A172 (cell line): Measurements from ENCODE around the gene CBX6. TPM values are rescaled to one million over a fixed set of nuclear protein-coding genes. Genes with fewer than 3 reads are reported as not detected.
"Not testable (repeated sequence)": the region's sequence is repeated elsewhere in the genome, so short reads cannot be mapped to it uniquely, and the experiment has no call there.

ENCODE experiments used
- DNase-seq: peaks from one replicate; pipeline ENCODE4 v3.0.0-alpha.2; 2015; ENCODE audit warnings: low spot score
- total RNA-seq: library from RNA; depleted of rRNA; stranded (reverse); fragments of >200 nt; shearing (Covaris generic); gene quantifications from 2 replicates; pipeline ENCODE4 v1.2.3, GENCODE V29; 2014

The CBX6 gene
- total RNA-seq, 1 experiment from 2014 or later, result 20.9 TPM

DNA sequence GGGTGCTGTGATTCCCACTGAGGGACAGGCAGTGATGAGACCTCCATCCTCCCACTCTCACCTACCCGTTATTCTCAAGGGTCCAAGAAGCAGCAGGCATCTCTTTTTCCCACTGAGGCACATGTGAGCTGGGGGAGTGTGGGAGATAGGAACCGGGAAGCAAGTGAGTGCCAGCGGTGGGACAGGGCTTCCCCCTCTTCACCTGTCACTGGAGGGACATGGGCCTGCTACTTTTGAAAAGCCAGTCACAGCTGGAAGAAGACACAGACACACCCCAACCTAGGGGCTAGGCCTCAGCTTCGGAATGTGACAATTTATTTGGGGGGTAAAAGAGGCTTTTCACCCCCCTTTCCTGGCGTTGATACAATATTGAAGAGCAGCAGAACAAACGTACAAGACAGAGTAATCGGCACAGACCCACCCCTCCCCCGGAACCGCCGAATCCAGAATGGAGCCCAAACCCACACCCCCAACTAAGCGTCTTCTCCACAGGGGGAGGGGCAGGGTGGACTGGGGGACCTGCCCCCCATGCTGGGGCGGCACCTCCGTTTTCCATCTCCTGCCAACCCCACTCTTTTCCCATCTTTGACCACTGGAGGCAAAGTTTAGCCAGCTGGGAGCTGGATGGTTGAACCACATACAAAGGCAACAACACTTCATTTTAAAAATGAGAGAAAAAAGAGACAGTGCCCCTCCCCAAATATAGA is 10.7 kb downstream of the CBX6 start:
- no peak for DNase-seq

DNA sequence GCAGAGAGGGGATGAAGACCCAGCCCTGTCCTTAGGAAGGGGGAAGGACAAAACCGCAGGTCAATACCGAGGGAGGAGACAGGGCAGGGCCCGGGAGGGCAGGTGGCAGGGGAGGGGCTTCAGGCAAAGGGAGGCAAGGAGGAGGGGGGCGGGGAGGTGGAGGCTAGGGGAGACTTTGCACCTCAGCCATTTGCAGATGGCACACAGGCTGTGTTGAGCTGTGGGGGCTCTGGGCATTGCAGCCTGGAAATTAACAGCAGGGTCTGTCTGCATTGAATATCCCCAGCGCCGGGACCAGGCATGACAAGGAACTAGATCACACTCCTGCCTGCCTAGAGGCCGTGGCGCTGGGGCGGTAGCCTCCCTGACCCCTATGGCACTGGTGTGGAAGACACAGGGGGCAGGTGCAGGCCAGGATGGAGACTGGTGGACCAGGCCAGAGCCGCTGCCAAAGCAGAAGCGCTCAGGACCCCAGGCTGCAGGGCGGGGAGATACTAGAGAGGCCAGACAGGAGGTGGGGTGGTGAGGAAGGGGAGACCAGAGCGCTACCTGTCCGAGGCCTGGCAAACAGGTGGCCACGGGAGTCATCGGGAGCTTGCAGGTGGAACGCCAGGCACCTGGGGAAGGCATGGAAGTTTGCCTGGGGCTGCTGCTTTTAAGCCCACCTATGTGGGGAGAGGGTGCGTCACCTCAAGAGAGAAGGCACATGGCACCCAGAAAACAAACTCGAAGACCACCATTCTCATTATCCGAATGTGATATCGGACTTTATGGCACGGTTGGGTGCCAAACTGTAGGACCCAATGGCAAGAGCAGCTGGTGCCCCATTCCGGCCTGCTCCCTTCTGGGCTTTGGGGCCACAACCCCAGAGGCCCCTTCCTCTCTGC is 11.5 kb downstream of the CBX6 start:
- DNase-seq, result no peak

DNA sequence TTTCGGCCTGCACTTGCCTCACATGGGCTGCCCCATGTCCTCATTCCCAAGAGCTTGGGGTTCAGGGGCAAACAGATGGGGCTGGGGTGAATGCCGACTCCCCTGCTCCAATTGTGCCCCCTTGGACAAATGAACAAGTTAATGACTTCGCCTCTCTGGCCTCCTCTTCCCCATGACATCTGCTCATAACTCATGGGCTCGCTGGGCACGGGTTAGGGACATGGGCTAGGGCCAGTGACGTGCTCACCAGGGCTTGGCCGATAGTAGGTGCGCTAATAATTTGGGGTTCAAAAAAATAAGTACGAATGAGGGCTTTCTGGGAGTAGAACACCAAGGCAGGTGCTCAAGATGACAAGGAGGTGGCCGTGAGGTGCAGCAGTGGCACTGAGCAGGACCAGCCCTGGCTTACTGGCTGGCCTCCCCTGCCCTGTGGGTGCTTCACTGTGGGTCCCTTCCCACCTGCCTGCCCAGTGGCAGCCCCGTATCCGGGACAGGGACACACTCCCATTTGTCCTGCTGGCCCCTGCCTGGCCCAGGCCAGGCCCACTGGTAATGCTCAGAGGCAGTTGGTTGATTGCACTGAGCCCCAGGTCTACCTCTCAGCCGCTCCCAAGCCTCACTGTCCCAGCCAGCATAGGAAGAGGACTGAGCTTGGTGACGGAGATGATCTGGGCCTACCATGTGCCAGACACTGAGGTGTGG is 12.3 kb downstream of the CBX6 start:
- no peak for DNase-seq

DNA sequence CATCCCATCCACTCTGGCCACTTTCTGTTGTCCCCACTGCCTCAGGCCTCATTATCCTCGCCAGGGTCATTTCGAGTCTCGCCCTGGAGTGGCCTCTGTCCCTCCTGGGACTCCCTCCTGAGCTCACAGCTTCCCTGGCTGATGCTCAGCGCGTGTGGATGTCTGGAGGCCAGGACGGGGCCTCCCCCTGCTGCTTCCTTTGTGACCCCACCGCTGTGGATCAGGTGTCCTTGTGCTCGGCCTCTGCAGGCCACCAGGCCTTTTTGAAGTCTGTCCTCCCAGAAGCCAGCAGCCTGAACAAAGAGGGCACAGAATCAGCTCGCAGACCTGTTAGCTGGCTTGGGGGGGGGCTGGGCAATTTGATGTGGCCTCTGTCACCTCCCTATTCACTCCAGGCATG is 13.5 kb downstream of the CBX6 start:
- no peak for DNase-seq

DNA sequence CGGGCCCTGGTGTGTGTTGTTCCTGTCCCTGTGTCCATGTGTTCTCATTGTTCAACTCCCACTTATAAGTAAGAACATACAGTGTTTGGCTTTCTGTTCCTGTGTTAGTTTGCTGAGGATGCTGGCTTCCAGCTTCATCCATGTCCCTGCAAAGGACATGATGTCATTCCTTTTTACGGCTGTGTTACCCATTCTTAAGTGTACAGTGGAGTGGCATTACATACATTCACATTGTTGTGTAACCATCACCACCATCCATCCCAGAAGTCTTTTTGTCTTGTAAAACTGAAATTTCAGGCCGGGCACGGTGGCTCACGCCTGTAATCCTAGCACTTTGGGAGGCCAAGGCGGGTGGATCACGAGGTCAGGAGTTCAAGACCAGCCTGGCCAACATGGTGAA is 17.5 kb downstream of the CBX6 start:
- DNase-seq, result not testable (repeated sequence)

DNA sequence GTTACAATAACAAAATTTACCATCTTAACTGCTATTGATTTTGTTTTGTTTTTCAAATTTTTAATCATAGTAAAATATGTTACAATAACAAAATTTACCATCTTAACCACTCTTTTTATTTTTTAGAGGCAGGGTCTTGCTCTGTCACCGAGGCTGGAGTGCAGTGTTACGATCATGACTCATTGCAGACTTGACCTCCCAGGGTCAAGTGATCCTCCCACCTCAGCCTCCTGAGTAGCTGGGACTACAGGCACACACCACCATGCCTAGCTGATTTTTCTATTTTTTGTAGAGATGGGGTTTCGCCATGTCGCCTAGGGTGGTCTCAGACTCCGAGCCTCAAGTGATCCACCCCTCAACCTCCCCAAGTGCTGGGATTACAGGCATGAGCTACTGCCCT is 18.1 kb downstream of the CBX6 start:
- not testable (repeated sequence) for DNase-seq

DNA sequence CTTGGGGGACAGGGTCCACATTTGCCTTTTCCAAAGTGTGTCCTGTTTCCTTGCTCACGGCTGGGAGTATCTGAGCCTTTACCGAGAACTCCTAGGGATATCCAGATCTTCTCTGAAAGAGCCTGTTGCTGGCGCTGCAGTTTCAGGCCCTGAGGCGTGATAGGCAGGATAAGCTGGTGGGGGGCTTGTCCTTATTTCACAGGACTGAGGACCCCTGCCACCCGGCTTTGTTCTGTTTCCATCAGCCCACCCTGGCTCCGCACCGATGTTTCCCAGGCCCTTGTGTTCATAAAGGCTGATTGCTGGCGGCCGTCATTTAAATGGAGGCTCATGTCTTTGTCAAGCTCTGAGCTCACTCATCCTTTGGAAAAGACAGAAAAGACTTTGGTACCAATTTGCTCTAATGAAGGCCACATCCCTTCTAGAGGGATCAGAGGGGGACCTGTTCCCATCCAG is 18.8 kb downstream of the CBX6 start:
- no peak for DNase-seq

DNA sequence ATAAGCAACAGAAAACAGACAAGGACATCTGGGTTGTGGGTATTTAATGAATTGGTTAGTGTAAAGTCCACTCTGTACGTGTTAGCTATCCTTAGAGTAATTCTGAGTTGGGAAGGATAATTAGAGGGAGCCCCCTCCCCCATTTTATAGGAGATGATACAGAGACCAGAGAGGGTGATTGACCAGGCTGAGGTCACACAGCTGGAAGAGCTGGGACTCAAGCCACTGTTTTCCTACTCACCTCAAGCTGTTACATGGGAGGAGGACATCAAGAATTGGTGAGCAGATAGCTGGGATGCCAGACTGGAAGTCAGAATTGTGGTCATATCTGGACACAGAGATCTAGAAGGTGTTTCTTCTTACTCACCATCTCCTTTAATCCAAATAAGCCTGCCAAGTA is 19.5 kb downstream of the CBX6 start:
- no peak for DNase-seq

DNA sequence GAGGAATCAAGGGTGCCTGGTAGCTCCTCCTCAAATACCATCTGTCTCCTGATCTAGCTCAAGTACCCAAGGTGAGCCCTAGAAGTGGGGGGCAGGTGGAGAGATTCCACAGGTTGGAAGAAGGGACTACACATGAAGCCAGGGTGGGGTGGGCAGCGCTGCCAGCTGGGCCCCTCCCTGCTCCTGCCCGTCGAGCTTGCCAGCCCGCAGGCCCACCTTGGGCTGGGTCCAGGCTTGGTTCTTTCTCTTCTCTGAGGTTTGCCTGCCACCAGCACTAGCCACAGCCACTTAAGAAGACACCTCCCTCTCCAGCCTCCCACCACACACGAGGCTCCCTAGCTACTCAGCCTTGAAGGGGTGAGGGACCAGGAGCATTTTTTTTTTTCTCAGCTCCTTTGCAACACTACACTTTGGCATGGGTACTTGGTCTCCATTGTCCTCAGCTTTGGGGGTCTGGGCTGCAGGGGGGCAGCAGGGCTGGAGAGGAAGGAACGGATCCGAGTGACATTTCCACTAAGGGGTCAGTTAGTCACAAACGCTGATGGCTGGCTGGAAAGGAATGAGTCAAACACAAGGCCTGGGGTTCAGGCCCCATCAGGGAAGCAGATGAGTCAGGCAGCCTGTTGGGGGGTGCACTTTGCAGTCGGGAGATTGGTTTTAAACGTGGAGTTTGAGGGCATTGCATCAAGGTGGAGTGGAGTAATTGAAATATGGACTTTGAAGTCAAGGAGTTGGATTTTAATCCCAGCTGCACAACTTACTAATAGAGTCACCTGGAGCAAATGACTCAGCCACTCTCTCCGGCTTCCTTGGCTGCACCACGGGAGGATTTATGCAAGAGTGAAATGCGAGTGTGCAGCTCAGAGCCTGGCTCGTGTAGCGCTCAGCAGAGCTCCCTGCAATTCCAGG is 20.8 kb downstream of the CBX6 start:
- DNase-seq, result peak; percentile 64

DNA sequence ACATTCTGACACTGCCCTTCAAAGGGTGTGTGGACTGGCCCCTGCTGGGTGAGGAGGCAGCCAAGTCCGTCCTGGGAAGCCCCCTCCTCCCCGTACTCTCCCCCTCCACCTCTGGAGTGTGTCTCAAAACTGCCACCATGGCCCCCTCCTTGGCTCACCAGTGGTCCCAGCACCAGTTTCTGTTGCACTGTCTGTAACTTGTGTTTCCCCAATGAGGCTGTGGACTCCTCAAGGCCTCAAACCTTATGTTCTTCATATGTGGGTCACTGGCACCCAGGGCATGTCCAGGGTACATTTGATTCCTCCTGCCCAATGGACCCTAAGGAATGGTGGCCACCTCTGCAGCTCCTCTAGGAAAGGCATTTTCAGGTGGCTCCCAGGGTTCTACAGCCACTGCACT is 21.6 kb downstream of the CBX6 start:
- DNase-seq, result no peak

DNA sequence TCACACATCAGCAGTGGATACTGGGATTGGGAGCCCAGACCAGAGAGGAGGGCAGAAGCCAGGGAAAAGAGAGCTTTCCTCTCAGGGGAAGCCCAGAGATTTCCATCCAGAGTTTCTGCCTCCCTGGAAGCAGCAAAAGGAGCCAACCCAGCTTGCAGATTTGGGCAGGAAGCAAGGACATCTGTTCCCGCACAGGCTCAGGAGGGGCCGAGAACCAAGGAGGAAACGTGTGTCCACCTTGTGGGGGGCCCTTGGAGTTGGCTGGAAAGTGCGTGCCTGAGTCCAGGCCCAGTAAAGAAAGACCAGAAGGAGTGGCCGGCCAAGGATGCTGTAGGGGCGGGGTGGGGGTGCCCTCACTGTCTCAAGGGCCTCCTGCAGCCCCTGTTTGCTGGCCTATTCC is 22.2 kb downstream of the CBX6 start:
- no peak for DNase-seq

DNA sequence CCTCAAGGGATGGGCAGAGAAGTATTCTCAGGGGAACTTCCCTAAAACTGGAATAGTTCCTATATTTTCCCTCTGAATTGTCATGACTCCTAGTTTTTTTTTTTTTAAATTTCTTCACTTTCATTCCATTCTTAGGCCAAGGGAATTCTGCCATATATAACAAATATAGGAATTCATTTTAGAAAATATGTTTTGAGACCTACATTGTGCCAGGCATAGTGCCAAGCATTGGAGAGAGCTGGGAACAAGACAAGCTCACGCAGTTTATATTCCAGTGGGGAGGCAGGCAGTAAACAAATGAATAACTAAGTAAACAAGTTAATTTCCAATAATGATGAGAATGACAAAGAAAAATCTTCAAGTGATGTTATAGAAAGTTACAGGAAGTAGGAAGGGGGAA is 25.6 kb downstream of the CBX6 start:
- DNase-seq, result no peak

DNA sequence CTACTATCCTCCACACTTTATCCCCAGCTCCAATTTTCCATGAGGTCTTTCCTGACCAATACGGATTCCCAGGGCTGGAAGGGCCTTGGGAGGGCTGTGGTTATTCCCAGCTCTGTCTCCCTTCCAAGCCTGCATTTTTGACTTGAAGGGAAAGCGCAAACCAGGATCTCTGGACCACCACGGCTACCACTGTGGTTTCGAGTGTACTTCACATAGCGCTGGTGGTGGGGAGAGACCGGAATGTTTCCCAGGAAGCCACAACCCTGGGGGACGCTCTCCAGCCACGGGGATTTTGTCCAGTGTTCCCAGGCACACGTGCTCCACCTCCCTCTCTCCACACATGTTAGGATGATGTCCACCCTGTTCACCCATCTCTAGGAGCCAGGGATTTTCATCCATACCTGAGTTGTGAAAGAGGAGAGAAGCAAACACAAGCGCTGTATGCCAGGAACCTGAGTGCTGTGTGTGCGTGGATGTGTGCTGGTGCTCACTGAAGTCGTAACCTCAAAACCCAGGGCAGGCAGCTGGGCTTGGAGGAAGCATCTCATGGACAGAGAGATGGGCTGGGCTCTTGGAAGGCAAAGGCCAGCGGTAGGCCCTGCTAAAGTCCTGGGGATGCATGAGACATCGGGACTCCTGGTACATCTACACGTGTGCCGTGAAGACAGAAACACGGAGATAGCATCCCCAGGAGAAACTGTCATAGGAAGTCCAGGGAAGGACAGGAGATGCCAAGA is 26.8 kb downstream of the CBX6 start:
- no peak for DNase-seq

DNA sequence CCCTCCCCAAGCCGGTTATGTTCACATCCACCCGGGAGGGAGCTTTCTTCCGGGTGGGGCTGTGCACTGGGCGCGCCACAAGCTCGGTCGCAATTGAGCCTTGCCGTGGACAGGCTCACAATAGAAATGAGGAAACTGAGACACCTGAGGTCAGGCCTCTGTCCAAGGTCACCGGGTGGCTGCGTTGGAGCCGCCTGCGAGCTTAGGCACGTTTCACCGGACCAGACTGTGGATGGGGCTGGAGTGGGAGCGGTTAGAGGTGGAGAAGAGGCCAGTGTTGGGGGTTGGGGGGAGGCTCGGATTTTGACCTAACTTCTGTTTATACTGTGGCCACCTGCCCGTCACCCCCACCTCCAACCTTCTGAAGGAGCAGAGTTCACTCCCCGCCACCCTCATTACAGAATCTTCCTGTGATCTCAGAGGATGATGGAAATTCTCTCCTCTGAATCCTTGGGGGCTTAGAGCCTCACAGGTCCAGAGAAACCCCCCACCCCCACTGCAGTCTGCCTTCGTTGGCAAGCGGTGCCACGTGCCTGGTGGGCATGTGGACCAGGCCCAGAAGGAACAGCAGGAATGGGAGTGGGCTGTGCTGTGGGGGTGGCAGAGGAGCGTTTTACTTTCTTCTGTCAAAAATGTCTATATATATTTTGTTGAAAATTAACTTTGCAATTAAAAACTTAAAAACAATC is 27.6 kb downstream of the CBX6 start:
- DNase-seq, result no peak

DNA sequence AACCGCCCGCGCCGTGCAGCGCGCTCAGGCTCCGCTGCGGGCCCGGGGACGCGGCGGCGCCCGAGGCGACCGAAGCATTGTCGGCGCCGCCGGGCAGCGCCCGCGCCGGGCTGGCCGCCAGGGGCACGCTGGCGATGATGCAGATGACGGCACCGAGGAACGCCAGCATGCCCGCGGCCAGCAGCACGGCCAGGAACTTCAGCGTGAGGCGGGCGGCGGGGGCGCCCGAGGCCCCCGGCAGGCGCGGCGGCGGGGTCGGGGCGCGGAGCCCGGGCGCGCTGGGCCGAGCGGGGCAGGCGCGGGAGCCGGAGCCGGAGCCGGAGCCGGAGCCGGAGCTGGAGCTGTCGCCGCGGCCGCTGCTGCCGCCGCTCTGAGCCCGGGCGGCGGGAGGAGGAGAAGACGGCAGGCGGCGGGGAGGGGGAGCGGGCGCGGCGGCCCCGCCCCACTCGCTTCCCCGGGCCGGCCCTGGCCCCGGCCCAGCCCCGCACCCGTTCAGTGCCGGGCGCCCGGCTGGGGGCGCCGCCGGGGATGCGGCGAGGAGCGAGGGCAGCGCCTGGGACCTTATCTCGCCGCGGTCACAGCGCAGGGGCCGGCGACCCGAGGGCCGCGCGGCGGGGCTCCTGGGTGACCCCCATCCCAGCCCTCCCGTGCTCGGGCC is 28.2 kb downstream of the CBX6 start, which contains the start of gene NPTXR:
Gene NPTXR, minus strand, starts transcription at position 372 of the 658 bp plus-strand sequence.
- no peak for DNase-seq

DNA sequence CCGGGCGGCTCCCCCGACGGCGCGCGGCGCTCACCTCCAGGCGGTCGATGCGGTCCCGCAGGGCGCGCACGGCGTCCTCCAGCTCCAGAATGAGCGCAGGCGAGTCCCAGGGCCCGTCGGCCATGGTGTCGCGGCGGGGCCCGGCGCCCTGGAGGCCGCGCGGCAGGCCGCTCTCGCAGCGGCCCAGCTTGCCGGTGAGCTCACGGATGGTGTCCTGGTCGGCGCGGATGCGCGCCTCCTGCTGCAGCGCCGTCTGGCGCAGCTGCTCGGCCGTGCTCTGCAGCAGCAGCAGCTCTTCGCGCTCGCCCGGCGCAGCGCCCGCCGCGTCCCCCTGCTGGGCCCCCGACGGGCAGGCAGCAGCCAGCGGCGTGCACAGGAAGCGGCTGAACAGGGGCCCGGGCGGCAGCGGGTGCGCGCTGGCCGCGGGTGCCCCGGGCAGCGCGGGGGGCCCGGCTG is 28.8 kb downstream of the CBX6 start:
- no peak for DNase-seq

DNA sequence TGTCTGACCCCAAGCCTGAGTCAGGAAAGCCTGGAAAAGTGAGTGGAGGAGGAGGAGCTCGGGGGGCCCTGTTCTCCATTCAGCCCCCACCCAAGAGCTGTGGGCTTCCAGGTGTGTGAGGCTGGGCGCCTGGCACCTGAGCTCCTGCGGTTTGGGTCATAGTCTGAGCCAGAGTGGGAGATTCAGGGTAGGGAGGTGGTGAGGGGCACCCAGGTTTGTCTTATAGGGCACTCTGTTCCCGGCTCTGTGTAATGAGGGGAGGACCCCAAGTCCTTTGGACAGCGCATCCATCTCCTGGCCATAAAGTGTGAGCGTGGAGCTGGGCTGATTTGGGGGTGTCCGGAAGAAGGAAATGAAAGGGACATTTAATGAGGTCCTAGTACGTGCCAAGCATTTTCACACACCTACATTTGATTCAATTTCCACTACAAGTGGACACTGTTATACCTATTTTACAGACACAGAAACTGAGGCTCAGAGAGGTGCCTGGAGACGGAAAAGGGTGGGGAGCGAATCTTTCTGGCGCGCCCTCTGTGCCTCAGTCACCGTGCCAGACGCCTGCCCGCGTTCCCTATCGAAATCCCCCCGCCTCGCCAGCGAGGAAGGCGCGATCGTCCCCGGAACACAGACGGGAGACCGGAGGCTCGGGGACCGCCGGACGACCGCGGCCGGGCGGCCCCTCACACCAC is 29.4 kb downstream of the CBX6 start:
- DNase-seq, result no peak

DNA sequence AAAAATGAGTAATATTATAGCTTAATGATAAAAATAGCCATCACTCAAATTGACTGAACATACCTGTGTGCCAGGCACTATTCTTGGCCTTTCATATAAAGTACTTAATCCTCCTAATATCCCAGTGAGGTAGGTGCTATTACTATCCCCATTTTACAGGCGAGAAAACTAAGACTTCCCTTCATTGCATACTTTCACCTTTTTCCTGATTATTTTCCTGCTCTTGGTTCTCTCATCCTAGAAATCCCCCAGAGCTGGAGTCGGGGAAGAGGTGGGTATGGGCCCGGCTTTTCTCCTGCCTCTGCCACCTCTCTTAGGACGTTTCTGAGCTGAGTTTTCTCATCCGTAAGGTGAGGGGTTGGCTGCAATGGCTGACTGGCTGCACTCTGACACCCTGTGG is 30.4 kb downstream of the CBX6 start:
- DNase-seq, result no peak

DNA sequence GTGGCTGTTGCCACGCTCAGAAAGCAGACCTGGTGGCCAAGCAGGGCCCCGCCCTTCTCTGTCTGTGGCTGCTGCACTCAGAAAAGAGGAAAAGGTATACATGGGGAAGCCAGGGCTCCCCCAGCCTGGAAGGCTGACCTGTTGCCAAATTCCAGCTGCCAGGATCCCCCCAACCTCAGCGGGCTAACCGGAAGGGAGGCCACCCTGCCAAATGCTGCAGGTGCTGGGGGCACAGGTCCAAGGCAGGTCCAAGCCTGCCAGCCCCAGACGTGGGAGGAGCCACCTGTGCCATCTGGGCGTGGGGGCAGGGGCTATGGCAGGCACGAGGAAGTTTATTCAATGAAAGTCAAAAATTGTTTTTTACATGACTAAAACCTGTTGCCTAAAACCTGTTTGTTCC is 30.8 kb downstream of the CBX6 start:
- DNase-seq, result no peak
